Transverse colon (tissue), 3 donors: ENCODE data around the gene SBF2.

Experiments used
- EP300 ChIP-seq: sonication (generic); formaldehyde crosslinking; IDR thresholded peaks from one replicate; pipeline ENCODE4 v1.6.1; 2017; ENCODE audit warnings: antibody characterized with exemption, low read depth
- TF ChIP-seq, protein P1 (sequence below), 5 experiments: fragments of 200-600 bp in 3 of 5; fragments of 450-650 bp in 2 of 5; sonication (generic) in 3 of 5; IDR thresholded peaks; 1 replicate in 2 of 5; 2 replicates in 3 of 5; pipeline ENCODE4 v1.5.1; 2016 to 2017; ENCODE audit warnings: antibody characterized with exemption in 5 of 5, inconsistent platforms in 3 of 5, mild to moderate bottlenecking in 2 of 5, moderate library complexity in 1 of 5

DNA sequence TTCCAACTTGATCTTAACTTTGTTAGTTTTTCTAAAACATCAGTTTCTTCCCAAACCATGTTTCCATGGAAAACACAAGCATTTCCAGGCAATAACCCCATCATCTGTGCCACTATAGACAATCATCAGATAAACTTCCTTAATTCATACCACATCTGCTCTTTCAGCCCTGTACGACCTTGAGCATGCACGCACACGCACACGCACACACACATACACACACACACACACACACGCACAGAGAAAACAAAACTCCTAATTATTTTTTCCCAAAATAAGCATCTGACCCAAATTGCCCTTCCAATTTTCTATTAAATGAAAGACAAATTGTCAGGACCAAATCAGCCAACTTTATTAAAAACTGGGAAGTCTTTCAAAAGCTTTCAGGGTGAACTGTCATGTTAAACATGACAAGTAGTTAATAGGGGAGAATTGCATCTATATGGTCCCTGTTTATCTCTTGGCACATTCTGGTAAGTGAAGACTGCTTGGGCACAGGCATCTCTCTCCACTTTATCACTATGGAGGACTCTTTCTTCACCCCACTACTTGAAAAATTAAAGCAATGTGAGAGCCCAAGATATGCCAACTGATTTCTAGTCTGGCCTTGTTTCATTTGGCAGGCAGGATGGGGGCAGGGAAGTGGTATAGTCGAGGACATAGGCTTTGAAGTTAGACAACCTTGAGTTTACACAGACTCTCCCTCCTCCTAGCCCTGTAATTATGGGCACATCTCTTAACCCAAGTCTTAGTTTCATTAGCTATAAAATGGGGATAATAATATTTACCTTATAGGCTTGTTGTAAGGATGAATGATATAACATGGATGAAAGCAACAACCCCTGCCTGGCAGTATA is 25.9 kb upstream of the SBF2 start:
- TF ChIP-seq EP300 = no peak
- TF ChIP-seq, protein P1, sequence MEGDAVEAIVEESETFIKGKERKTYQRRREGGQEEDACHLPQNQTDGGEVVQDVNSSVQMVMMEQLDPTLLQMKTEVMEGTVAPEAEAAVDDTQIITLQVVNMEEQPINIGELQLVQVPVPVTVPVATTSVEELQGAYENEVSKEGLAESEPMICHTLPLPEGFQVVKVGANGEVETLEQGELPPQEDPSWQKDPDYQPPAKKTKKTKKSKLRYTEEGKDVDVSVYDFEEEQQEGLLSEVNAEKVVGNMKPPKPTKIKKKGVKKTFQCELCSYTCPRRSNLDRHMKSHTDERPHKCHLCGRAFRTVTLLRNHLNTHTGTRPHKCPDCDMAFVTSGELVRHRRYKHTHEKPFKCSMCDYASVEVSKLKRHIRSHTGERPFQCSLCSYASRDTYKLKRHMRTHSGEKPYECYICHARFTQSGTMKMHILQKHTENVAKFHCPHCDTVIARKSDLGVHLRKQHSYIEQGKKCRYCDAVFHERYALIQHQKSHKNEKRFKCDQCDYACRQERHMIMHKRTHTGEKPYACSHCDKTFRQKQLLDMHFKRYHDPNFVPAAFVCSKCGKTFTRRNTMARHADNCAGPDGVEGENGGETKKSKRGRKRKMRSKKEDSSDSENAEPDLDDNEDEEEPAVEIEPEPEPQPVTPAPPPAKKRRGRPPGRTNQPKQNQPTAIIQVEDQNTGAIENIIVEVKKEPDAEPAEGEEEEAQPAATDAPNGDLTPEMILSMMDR (IDR thresholded peaks at IDR 0.05) = no peak
